GM21529 (cell line): ENCODE results near the gene ETF1.
"Not testable (repeated sequence)": the region's sequence is repeated elsewhere in the genome, so short reads cannot be mapped to it uniquely, and the experiment has no call there.

Experiments used
- ATAC-seq: cut with Tn5 transposase; IDR thresholded peaks from one replicate; pipeline ENCODE4 v1.9.1; 2021; ENCODE audit not compliant: unreplicated experiment

The ETF1 gene

DNA sequence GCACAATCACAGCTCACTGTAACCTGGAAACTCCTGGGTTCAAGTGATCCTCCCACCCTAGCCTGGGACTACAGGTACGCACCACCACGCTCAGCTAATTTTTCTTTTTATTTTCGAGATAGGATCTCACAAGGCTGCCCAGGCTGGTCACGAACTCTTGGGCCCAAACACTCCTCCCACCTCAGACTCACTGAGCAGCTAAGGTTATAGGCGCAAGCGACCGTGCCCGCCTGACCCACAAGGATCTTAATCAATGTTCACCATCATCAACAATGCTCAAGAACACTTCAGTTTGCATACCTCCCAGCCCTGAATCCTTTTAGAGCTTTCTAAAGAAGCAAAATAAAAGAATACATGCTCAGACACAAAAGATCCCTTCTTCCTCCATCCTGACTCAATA lies 13.2 kb downstream of the ETF1 start:
- ATAC-seq, result no peak

GRCh38 chr5:138528744-138529469 lies 14.1 kb downstream of the ETF1 start:
- no peak for ATAC-seq

DNA sequence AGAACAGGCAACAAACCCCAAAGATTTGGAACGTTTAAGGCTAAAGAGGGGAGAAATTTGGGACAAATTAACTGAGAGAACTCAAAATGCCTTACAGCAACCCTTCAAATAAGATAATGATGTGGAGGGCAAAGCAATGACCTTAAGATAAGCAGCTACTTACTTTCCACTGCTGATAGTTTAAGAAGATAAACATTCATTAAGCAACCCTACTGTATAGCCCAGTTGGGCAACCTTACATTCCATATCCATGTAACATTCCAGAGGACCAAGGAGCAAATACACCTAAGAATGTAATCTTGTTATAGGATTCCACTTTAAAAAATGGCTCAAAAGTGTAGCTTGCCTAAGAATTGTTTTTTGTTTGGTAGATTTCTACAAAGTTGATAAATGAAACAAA lies 14.8 kb downstream of the ETF1 start:
- no peak for ATAC-seq

- ATAC-seq, result no peak
These were observed 15.9 kb downstream of the ETF1 start for GRCh38 chr5:138527170-138527569.

- no peak for ATAC-seq
These were observed 19.6 kb downstream of the ETF1 start for GRCh38 chr5:138523406-138523805.

DNA sequence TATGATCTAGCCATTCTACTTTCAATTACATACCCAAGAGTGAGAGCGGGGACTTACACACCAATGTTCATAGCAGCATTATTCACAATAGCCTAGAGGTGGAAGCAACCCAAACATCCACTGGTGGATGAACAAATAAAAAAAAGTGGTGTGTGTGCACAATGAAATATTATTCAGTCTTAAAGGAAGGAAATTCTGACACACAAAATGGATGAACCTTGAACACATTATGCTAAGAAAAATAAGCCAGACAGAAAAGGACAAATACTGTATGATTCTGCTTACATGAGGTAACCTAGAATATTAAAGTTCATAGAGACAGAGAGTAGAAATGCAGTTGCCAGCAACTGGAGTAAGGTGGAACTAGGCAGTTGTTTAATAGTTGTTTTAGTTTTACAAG lies 22.1 kb downstream of the ETF1 start:
- no peak for ATAC-seq

GRCh38 chr5:138517437-138517836 lies 25.6 kb downstream of the ETF1 start:
- no peak for ATAC-seq

DNA sequence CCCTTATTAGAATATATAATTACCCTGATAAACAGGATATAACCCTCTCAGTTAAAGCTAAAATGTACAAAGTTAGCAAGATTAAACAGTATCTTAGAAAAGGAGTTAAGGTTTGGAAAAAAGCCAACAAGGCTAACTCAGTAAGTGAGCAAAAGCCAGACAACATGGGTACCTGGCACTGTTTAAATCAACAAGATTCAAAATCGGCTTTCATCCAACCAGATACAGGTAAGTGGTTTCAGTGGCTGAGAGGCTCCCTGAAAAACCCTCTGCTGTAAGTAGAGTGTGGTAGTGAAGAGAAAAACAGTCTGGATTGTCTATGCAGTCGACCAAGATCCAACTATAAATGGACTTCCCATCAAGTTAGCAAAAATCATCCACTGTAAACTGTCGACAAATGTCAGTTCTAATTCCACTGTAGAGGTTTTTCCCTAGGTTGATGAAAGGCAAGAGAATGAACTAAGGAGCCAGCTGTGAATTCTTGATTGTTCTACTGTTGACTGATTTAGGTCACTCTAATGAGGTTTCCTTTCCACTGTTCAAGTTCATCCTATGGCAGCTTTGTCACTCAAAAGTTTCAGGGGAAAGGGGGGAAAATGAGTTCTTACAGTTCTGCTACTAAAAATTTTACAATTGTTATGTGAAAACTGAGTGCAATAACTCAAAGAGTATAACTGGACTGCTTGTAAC lies 27.3 kb downstream of the ETF1 start:
- no peak for ATAC-seq

DNA sequence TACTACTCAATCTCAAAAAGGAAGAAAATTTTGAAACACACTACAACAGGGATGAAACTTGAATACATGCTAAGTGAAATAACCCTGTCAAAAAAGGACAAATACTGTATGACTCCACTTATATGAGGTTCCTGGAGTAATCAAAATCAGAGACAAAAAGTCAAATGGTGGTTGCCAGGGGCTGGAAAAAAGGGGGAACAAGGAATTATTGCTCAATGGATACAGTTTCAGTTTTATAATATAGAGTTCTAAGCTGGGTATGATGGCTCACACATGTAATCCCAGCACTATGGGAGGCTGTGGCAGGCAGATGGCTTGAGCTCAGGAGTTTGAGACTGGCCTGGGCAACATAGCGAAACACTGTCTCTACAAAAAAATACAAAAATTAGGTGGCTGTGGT lies 29.0 kb downstream of the ETF1 start:
- no peak for ATAC-seq

DNA sequence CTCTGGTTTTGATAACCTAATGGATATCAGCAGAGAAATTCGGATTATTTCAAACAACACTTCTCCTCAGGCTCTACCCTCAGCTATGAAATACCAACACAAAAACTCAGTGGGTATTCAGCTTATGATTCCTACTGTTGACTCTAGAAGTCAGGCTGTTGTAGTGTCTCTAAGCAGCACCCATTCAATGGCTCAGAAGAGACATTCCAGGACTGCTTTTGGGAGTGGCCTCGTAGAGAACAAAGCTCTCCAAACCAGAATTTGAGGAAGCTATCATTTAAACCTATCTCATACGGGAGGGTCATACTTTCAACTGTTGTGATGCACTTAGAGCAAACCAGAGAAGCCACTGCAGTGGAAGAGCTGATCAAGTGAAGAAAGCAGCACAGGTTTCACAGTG lies 34.1 kb downstream of the ETF1 start:
- no peak for ATAC-seq

DNA sequence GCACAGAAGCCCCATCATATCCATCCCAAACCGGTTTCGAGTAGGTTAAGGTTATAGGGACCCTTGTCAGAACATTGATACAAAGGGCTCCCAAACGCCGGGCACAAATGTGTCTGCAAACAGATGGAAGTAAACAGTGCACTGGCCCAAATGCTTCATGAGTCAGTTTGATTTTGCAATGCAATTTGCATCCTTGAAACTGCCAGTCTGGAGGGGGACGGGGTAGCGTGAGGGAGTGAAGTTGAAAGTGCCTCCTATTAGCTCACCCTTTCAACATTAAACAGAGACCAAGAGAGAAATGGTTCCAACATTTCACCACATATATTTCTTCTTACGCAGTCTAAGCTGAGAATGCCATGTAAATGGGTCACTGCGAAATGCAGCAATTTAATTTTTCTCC lies 35.6 kb downstream of the ETF1 start:
- ATAC-seq, result not testable (repeated sequence)

DNA sequence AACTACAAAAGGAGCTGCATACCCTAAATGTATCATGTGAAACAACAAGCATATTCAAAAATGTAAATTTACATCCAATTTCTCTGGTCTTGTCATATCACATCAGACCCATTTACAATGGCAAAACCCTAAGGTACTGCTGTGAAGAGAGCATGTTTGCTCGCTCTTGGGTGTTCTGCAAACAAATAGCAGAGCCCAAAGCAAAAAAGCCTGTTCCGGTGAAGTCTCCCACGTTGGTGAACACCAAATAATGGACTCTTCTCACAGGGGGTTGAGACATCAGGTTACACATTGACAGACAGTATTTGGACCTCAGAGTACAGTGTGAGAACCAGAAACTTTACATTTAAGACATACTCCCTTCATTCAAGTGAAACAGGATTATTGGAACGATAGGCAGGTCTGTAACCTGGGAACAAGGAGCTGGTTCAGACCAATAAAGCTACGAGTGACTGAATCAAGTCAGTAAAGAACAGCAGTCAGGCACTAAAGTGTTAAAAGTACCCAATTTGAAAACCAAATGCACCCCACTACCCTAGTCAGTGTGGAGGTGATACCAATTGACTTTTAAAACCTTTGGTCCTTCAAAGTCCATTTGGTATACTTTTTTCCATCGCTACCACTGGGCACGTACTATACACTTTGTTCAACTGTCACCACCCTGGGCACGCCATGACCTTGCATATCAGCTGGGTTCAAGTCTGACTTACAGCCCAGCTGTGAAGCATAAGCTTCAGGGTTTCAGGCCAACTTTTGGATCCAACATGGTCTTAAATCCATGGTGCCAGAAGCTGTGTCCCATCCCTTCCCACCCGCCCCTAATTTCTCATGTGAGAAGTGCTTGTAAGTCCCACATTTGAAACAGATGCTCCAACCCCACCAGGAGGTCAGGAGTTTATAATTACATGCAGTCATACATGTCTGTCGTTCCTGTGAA lies 36.4 kb downstream of the ETF1 start:
- ATAC-seq, result no peak

GRCh38 chr5:138504799-138505198 lies 38.2 kb downstream of the ETF1 start:
- no peak for ATAC-seq

GRCh38 chr5:138503487-138504270 lies 39.4 kb downstream of the ETF1 start:
- no peak for ATAC-seq

GRCh38 chr5:138502521-138502920 lies 40.5 kb downstream of the ETF1 start:
- no peak for ATAC-seq

DNA sequence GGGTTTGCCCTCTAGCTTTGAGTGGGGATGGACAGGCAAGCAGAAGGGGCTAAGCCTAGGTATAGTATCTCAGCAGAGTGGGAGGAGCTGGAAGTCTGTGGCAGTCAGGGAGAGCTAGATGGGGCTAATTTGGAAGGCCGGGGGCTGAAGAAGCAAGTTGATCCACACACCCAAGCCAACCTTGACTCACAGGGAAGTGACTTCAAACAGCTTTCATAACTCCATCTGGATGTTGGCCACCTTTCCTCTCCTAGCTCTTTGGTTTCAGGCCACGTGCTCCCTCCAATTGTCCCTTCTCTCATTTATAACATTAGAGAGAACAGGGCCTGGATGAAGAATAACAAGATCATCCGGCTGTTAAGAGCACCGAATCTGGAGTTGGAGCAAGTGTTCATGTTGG lies 40.9 kb downstream of the ETF1 start:
- ATAC-seq, result no peak

GRCh38 chr5:138498376-138498775 lies 44.7 kb downstream of the ETF1 start:
- no peak for ATAC-seq

DNA sequence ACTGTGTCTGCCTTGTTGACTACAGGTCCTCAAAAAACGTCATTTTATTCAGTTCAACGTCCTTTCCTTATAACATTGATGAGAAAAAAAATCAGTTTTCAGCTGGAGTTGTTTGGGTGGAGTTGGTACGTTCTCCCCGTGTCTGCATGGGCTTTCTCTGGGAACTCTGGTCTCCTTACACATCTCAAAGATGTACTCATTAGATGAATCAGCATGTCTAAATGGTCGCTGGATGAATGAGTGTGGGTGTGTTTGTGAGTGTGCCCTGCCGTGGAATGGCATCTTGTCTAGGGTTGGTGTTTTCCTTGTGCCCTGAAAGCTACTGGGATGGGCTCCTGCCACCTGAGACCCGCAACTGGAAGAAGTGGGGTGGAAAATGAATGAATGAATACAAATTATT lies 47.7 kb downstream of the ETF1 start:
- ATAC-seq, result no peak

- no peak for ATAC-seq
These were observed 50.4 kb downstream of the ETF1 start for GRCh38 chr5:138492560-138493045.

DNA sequence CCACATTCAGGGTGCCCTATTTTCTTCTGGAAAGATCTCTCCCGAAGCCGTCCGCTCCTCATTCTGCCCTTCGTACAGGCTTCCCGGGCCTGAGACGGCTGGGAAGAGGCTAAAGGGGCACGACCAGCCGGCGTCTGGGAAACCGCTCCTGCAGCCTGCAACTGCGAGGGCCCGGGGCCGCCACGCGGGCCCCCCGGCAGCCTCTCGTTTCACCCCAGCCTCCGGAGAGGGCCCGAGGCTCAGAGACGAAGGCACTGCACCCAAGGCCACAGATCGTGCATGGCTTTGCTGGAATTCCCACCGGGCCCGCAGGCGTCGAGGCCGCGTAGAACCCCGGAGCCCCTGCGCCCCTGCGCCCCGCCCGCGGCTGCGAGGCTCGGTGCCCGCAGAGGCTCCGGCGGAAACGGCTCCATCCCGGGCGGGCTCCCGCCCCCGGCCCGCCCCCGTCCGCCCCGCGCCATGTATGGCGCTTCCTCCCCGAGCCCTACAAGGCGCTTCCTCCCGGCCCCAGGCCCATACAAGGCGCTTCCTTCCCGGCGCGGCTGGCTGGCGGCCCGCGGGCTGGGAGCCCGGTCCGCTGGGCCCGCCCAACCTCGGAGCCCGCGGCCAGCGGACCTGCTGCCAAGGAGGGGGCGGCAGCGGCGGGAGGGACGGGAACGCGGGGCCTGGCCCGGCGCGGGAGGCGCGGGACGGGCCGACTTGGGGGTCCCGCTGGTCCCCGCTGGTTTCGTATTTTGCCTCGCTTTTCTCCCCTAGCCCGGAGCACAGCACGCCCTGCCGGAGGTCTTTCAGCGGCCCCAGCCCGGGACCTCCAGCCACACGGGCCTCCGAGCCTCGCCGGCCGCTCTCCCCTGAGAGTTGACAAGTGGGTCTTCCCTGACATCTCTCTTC lies 51.1 kb downstream of the ETF1 start:
- peak; percentile 99 for ATAC-seq
